Type B pancreatic cell (in vitro differentiated cells): ENCODE results near the gene MAGEA8. TPM values are rescaled to one million over a fixed set of nuclear protein-coding genes. Genes with fewer than 3 reads are reported as not detected.

Experiments
- total RNA-seq: library from RNA; stranded (reverse); gene quantifications from 2 replicates; pipeline ENCODE4 v1.2.1, GENCODE V29; 2021; ENCODE audit warnings: low replicate concordance

MAGEA8 gene
- total RNA-seq, 1 donor from 2014 or later, result not detected

Other genes starting within 250 kb of the MAGEA8 start
- gene TMEM185A, start 249.4 kb upstream of the MAGEA8 start, total RNA-seq, result 31.4 and 31.9 TPM in 2 replicates
- 0.17 and 0.19 TPM in 2 replicates for gene MAGEA11, start 169.1 kb upstream of the MAGEA8 start, total RNA-seq
- gene HSFX1, start 107.1 kb upstream of the MAGEA8 start, total RNA-seq, result 1.00 and 2.4 TPM in 2 replicates
- gene MAGEA9, start 99.3 kb upstream of the MAGEA8 start, total RNA-seq, result not detected in 2 replicates
- not detected in 2 replicates for gene HSFX4, start 48.4 kb downstream of the MAGEA8 start, total RNA-seq
- 32.7 and 39.0 TPM in 2 replicates for gene EOLA2, start 57.3 kb downstream of the MAGEA8 start, total RNA-seq